HepG2 (cell line): ENCODE data around the gene AFTPH. TPM values are rescaled to one million over a fixed set of nuclear protein-coding genes. Genes with fewer than 3 reads are reported as not detected.

Experiments used
- DMTF1 ChIP-seq: sonication (generic); formaldehyde crosslinking; IDR thresholded peaks from 2 replicates; pipeline ENCODE4 v1.4.0; 2020; ENCODE audit warnings: mild to moderate bottlenecking, missing genetic modification reagents
- EZH2 ChIP-seq: conservative IDR thresholded peaks from 2 replicates; pipeline ENCODE4 v1.6.1; 2012; ENCODE audit warnings: mild to moderate bottlenecking, low read depth, low read length, moderate library complexity
- JDP2 ChIP-seq: sonication (generic); formaldehyde crosslinking; IDR thresholded peaks from 2 replicates; pipeline ENCODE4 v1.8.1; 2022; ENCODE audit warnings: missing genetic modification reagents, borderline replicate concordance
- KIAA2018 ChIP-seq: sonication (generic); formaldehyde crosslinking; IDR thresholded peaks from 2 replicates; pipeline ENCODE4 v1.5.0; 2020; ENCODE audit warnings: mild to moderate bottlenecking, missing genetic modification reagents, borderline replicate concordance
- KLF9 ChIP-seq: IDR thresholded peaks from 2 replicates; pipeline ENCODE4 v1.6.1; 2016; ENCODE audit warnings: low read depth
- MIXL1 ChIP-seq: IDR thresholded peaks from 2 replicates; pipeline ENCODE4 v1.6.1; 2016
- RARG ChIP-seq: sonication (generic); formaldehyde crosslinking; IDR thresholded peaks from 2 replicates; pipeline ENCODE4 v1.4.0; 2020; ENCODE audit warnings: low read depth, mild to moderate bottlenecking, missing genetic modification reagents
- SMARCC2 ChIP-seq: fragments of 450-650 bp; IDR thresholded peaks from 2 replicates; pipeline ENCODE4 v1.6.1; 2017; ENCODE audit warnings: antibody characterized with exemption, mild to moderate bottlenecking
- TCF7L2 ChIP-seq: IDR thresholded peaks from 2 replicates; pipeline ENCODE4 v1.6.1; 2011; ENCODE audit warnings: mild to moderate bottlenecking, low read depth, low read length, moderate library complexity
- XRCC5 ChIP-seq: fragments of 200-400 bp; formaldehyde crosslinking; optimal IDR thresholded peaks from 2 replicates; pipeline ENCODE3; 2017; ENCODE audit warnings: mild to moderate bottlenecking, low read length
- YEATS2 ChIP-seq: sonication (generic); formaldehyde crosslinking; IDR thresholded peaks from 2 replicates; pipeline ENCODE4 v1.4.0; 2020; ENCODE audit warnings: missing genetic modification reagents, borderline replicate concordance
- ZFP1 ChIP-seq: IDR thresholded peaks from 2 replicates; pipeline ENCODE4 v1.6.1; 2016
- ZNF274 ChIP-seq: sonication (generic); formaldehyde crosslinking; IDR thresholded peaks from 2 replicates; pipeline ENCODE4 v1.5.1; 2020; ENCODE audit warnings: mild to moderate bottlenecking, missing genetic modification reagents
- ZNF292 ChIP-seq: sonication (generic); formaldehyde crosslinking; IDR thresholded peaks from 2 replicates; pipeline ENCODE4 v1.8.1; 2022; ENCODE audit warnings: mild to moderate bottlenecking, low read depth, missing genetic modification reagents, borderline replicate concordance
- ZNF354B ChIP-seq: sonication (generic); formaldehyde crosslinking; IDR thresholded peaks from 2 replicates; pipeline ENCODE4 v1.8.0; 2022; ENCODE audit warnings: mild to moderate bottlenecking, missing genetic modification reagents
- ZNF382 ChIP-seq: sonication (generic); formaldehyde crosslinking; IDR thresholded peaks from 2 replicates; pipeline ENCODE4 v1.5.0; 2020; ENCODE audit warnings: missing genetic modification reagents, mild to moderate bottlenecking, borderline replicate concordance
- ZNF547 ChIP-seq: sonication (generic); formaldehyde crosslinking; IDR thresholded peaks from 2 replicates; pipeline ENCODE4 v1.5.1; 2020; ENCODE audit warnings: mild to moderate bottlenecking, missing genetic modification reagents
- ZNF567 ChIP-seq: sonication (generic); formaldehyde crosslinking; IDR thresholded peaks from 2 replicates; pipeline ENCODE4 v1.8.1; 2023; ENCODE audit warnings: mild to moderate bottlenecking, missing genetic modification reagents, borderline replicate concordance
- ZNF652 ChIP-seq: IDR thresholded peaks from 2 replicates; pipeline ENCODE4 v1.6.1; 2016; ENCODE audit warnings: low read depth, borderline replicate concordance
- ZNF788 ChIP-seq: sonication (generic); formaldehyde crosslinking; IDR thresholded peaks from 2 replicates; pipeline ENCODE4 v1.5.0; 2020; ENCODE audit warnings: mild to moderate bottlenecking, missing genetic modification reagents, borderline replicate concordance
- polyA plus RNA-seq, 8 experiments: library from polyadenylated mRNA; depleted of rRNA in 3 of 8; stranded (reverse) in 7 of 8; unstranded in 1 of 8; fragments of >200 nt; fragmentation: Illumina TruSeq in 4 of 8; extraction: Trizol in 4 of 8; gene quantifications; 2 replicates each; pipeline versions ENCODE4 v1.2.1 to v1.2.3, GENCODE V29; 2011 to 2016; ENCODE audit warnings: low read depth in 4 of 8, missing spikeins in 1 of 8, mixed read lengths in 1 of 8; ENCODE audit not compliant: insufficient read depth in 1 of 8
- total RNA-seq, 5 experiments: library from RNA; depleted of rRNA; stranded (reverse); fragments of >200 nt; fragmentation: Illumina TruSeq; extraction: Trizol; gene quantifications; 2 replicates each; pipeline ENCODE4 v1.2.3, GENCODE V29; 2016; ENCODE audit warnings: low read depth in 1 of 5

The AFTPH gene
- total and polyA plus RNA-seq, 2 of the 13 experiments (the other 11 are each of a cell fraction or from before 2014, with no cell fraction given): 27.5 to 36.8 TPM

- 0 out of 2 replicates have a peak, but pooled peaks have one; percentile 60 for TF ChIP-seq KIAA2018 (CRISPR knock-in tag)
- TF ChIP-seq ZNF292: peak; percentile 80; the same call in 1 of the 2 replicates
- TF ChIP-seq ZNF567: peak; percentile 61; the same call in 1 of the 2 replicates
- no peak for TF ChIP-seq EZH2
- no peak for TF ChIP-seq JDP2
- no peak for TF ChIP-seq TCF7L2
- peak; percentile 88 for TF ChIP-seq ZNF788 (CRISPR knock-in tag)
- TF ChIP-seq ZNF354B (CRISPR knock-in tag): no peak
- no peak for TF ChIP-seq SMARCC2
- peak; percentile 67 for TF ChIP-seq ZNF274 (CRISPR knock-in tag)
- no peak for TF ChIP-seq ZNF382 (CRISPR knock-in tag)
- peak; percentile 10 for TF ChIP-seq XRCC5
- 0 out of 2 replicates have a peak, but pooled peaks have one; percentile 42 for TF ChIP-seq KLF9 (CRISPR knock-in tag)
- no peak; the same call in 1 of the 2 replicates for TF ChIP-seq ZNF652 (CRISPR knock-in tag)
- TF ChIP-seq DMTF1 (CRISPR knock-in tag): no peak
- peak; percentile 95; the same call in 1 of the 2 replicates for TF ChIP-seq YEATS2 (CRISPR knock-in tag)
- TF ChIP-seq RARG: no peak
- peak; percentile 16; the same call in 1 of the 2 replicates for TF ChIP-seq MIXL1 (CRISPR knock-in tag)
- no peak for TF ChIP-seq ZNF547 (CRISPR knock-in tag)
- TF ChIP-seq ZFP1: peak; percentile 88; the same call in 1 of the 2 replicates
These were observed at the start of gene AFTPH (continued) for GRCh38 chr2:64523666-64524603.
